Vagina (tissue), 2 donors: ENCODE measurements around the gene TRMT112. TPM values are rescaled to one million over a fixed set of nuclear protein-coding genes. Genes with fewer than 3 reads are reported as not detected.

Experiments
- DNase-seq, 2 donors: peaks; one replicate each; pipeline ENCODE4 v3.0.0-alpha.2; 2017; ENCODE audit errors: extremely low spot score in 2 of 2
- H3K27ac ChIP-seq: fragments of 200-600 bp; sonication (generic); one replicate; pipeline ENCODE4 v1.5.1; 2019
- H3K27me3 ChIP-seq: fragments of 200-600 bp; sonication (generic); one replicate; pipeline ENCODE4 v1.5.1; 2019
- H3K36me3 ChIP-seq, 2 donors: fragments of 200-600 bp; sonication (generic); one replicate each; pipeline ENCODE4 v1.5.1; 2017 to 2019
- H3K4me1 ChIP-seq: fragments of 200-600 bp; sonication (generic); one replicate; pipeline ENCODE4 v1.5.1; 2019
- H3K4me3 ChIP-seq, 2 donors: fragments of 200-600 bp; sonication (generic); 1 replicate in 1 of 2; 2 replicates in 1 of 2; pipeline ENCODE4 v1.5.1; 2016 to 2019
- H3K9me3 ChIP-seq: fragments of 200-600 bp; sonication (generic); one replicate; pipeline ENCODE4 v1.5.1; 2019
- POLR2A ChIP-seq, 2 donors: fragments of 450-650 bp; IDR thresholded peaks; one replicate each; pipeline ENCODE4 v1.6.1; 2017; ENCODE audit warnings: antibody characterized with exemption in 2 of 2, mild to moderate bottlenecking in 2 of 2, moderate library complexity in 2 of 2
- POLR2AphosphoS5 ChIP-seq, 2 donors: sonication (generic); formaldehyde crosslinking; IDR thresholded peaks; one replicate each; pipeline ENCODE4 v1.9.0; 2017; ENCODE audit warnings: antibody characterized with exemption in 2 of 2, mild to moderate bottlenecking in 2 of 2, low read depth in 1 of 2; ENCODE audit not compliant: insufficient read depth in 1 of 2
- intact Hi-C: fragments of 100-400 bp; cut with DNase I; formaldehyde crosslinking; loops from one replicate; pipeline ENCODE4 v1.15.1; 2023
- total RNA-seq: library from RNA; depleted of rRNA; stranded (reverse); fragments of >200 nt; gene quantifications from one replicate; pipeline ENCODE4 v1.2.3, GENCODE V29; 2016
- TF ChIP-seq, protein P1 (sequence below), 3 experiments: fragments of 450-650 bp in 2 of 3; fragments of 200-600 bp in 1 of 3; sonication (generic) in 1 of 3; IDR thresholded peaks; one replicate each; pipeline ENCODE4 v1.5.1; 2017 to 2019; ENCODE audit warnings: antibody characterized with exemption in 3 of 3, mild to moderate bottlenecking in 2 of 3, moderate library complexity in 2 of 3

TRMT112 gene
- total RNA-seq, 1 donor from 2014 or later: 195 TPM

DNA sequence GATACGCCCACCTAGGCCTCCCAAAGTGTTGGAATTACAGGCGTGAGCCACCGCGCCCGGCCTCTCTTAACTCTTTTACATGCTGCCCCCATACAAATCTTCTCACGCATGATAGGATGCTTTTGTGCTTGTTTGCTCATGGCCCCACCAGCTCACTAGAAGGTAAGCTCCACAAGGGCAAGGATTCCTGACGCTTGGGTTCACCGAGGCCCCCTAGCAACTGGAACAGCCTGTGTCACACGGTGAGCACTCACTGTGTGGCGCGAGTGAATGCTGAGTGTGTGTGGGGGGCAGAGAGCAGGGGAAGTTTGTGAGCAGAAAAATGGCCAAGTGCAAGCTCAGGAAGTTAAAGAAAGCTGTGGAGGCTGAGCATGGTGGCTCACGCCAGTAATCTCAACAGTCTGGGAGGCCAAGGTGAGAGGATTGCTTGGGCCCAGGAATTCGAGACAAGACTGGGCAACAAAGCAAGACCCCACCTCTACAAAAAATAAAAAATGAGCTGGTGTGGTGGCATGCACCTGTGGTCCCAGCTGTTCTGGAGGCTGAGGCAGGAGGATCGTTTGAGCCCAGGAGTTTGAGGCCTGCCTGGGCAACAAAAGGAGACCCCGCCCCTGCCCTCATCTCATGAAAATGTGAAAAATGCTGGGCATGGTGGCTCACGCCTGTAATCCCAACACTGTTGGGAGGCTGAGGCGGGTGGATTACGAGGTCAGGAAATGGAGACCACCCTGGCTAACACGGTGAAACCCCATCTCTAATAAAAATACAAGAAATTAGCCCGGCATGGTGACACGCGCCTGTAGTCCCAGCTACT, 35.2 kb downstream of the TRMT112 start:
- H3K27ac ChIP-seq: no peak overlapping the region
- H3K9me3 ChIP-seq: no peaks in the 10 kb centered on the region
- intact Hi-C loops: no loop called here
- no peak overlapping the region for H3K4me3 ChIP-seq
- H3K27me3 ChIP-seq: no peaks in the 10 kb centered on the region
- TF ChIP-seq, protein P1, sequence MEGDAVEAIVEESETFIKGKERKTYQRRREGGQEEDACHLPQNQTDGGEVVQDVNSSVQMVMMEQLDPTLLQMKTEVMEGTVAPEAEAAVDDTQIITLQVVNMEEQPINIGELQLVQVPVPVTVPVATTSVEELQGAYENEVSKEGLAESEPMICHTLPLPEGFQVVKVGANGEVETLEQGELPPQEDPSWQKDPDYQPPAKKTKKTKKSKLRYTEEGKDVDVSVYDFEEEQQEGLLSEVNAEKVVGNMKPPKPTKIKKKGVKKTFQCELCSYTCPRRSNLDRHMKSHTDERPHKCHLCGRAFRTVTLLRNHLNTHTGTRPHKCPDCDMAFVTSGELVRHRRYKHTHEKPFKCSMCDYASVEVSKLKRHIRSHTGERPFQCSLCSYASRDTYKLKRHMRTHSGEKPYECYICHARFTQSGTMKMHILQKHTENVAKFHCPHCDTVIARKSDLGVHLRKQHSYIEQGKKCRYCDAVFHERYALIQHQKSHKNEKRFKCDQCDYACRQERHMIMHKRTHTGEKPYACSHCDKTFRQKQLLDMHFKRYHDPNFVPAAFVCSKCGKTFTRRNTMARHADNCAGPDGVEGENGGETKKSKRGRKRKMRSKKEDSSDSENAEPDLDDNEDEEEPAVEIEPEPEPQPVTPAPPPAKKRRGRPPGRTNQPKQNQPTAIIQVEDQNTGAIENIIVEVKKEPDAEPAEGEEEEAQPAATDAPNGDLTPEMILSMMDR (IDR thresholded peaks at IDR 0.05): no peak
- no peak for TF ChIP-seq POLR2A (IDR thresholded peaks at IDR 0.05)
- no peak for TF ChIP-seq POLR2AphosphoS5 (IDR thresholded peaks at IDR 0.05; ENCODE audit: insufficient read depth in 1 of 2, low read depth in 1 of 2)
- peaks cover 40% of the 10 kb centered on the region for H3K4me1 ChIP-seq
- H3K36me3 ChIP-seq: peaks cover 0 to 12% of the 10 kb centered on the region in 2 donors
- no peak for DNase-seq

DNA sequence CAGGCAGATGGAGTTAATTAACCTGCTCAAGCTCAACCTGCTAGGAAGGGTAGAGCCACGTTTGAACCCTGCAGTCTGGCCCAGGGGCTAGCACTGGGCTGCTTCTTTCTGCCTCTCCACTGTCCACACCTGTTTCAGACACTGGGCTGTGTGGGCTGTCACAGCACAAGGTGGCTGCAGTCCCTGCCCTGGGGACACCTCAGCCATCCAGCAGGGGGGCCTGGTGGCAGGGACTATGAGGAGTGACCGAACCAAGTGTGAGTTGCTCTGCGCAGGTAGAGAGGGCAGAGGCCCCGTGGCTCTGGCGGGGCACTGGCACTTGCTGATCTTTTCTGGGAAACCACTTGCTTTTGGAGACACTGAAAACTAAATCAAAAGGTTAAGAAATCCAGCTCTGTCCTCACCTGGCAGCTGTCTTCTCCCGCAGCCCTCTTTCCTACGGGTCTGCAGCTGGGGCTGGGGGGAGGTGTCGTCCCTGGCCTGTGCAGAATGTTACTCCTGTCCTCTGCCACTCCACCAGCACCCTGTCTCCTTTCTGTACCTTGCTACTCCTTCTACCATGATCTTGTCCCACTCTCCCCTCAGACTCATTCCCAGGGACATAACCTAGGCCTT, 38.7 kb downstream of the TRMT112 start:
- TF ChIP-seq POLR2A (IDR thresholded peaks at IDR 0.05): no peak
- TF ChIP-seq, protein P1 (IDR thresholded peaks at IDR 0.05): no peak
- no peak for TF ChIP-seq POLR2AphosphoS5 (IDR thresholded peaks at IDR 0.05; ENCODE audit: insufficient read depth in 1 of 2, low read depth in 1 of 2)
- H3K4me3 ChIP-seq: no peak overlapping the region
- peaks cover 27% of the 10 kb centered on the region for H3K4me1 ChIP-seq
- H3K27me3 ChIP-seq: no peaks in the 10 kb centered on the region
- H3K9me3 ChIP-seq: no peaks in the 10 kb centered on the region
- DNase-seq: no peak
- intact Hi-C loops: no loop called here
- H3K27ac ChIP-seq: no peak overlapping the region
- H3K36me3 ChIP-seq: peaks cover 0 to 12% of the 10 kb centered on the region in 2 donors

DNA sequence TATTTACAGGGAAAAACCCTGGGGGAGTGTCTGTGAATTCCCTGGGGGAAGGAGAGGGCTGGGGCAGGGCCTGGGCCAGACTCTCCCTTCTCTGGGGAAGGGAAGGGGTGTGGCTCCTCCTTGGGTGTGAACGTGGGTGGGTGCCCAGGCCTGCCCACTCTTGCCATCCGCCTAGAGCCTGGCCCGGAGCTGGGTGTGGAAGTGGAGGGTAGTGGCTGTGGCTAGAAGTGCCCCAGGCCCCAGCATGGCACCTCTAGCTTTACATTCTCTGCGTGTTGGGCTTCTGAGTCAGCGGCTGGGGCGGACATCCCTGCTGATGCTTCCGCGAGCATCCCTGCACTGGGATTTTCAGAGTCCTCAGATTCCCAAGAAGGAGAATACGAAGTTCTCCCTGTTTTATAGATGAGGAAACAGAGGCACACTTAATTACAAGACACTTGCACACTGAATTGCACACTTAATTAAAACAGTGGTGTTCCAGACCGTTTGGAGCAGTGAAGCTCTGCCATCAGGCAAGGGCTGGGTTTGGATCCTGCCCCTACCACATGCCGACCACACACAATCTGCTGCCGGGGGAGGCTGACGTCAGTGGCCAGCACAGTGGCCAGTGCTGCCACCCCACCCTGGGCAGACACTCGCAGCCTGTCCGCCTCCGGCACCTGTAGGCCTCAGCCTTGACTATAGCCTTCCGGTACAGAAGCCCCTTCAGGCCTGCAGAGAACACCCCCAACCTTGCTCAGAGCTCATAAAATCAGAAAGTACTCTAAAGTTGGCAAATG, 40.5 kb downstream of the TRMT112 start:
- no peak overlapping the region for H3K27ac ChIP-seq
- no peak overlapping the region for H3K4me3 ChIP-seq
- DNase-seq: no peak
- no peaks in the 10 kb centered on the region for H3K9me3 ChIP-seq
- TF ChIP-seq, protein P1 (IDR thresholded peaks at IDR 0.05): no peak
- TF ChIP-seq POLR2A (IDR thresholded peaks at IDR 0.05) (no peak), POLR2AphosphoS5 (IDR thresholded peaks at IDR 0.05; ENCODE audit: insufficient read depth in 1 of 2, low read depth in 1 of 2) (no peak)
- no peaks in the 10 kb centered on the region for H3K27me3 ChIP-seq
- H3K4me1 ChIP-seq: peaks cover 17% of the 10 kb centered on the region
- peaks cover 0 to 12% of the 10 kb centered on the region in 2 donors for H3K36me3 ChIP-seq
- intact Hi-C loops: no loop called here

DNA sequence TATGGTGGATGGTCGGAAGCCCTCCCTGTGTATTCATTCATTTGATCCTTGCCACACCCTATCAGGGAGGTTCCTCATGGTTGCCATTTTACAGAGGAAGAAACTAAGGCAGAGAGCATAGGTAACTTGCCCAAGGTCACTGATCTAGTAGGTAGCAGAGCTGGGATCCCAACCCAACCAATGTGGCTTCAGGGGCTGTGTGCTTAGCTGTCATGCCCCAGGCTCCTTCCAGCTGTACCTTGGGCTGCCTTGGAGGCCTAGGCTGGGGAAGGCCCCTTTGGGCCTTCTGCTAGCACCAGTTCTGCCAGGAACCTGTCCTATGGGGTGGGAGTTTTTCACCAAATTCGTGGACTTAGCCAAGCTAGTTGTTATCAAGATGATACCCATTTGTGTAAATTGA, 41.5 kb downstream of the TRMT112 start:
- intact Hi-C loops: no loop called here
- H3K27ac ChIP-seq: no peak overlapping the region
- H3K36me3 ChIP-seq: peaks cover 0 to 12% of the 10 kb centered on the region in 2 donors
- H3K4me1 ChIP-seq: peaks cover 22% of the 10 kb centered on the region
- no peaks in the 10 kb centered on the region for H3K27me3 ChIP-seq
- H3K4me3 ChIP-seq: no peak overlapping the region
- no peak for DNase-seq
- H3K9me3 ChIP-seq: no peaks in the 10 kb centered on the region
- TF ChIP-seq POLR2A (IDR thresholded peaks at IDR 0.05) (no peak), POLR2AphosphoS5 (IDR thresholded peaks at IDR 0.05; ENCODE audit: insufficient read depth in 1 of 2, low read depth in 1 of 2) (no peak)
- TF ChIP-seq, protein P1 (IDR thresholded peaks at IDR 0.05): no peak
